ENCODE data around the gene DMXL2.
"Not testable (repeated sequence)": the region's sequence is repeated elsewhere in the genome, so short reads cannot be mapped to it uniquely, and the experiment has no call there.

DMXL2 gene

GRCh38 chr15:51621936-51622603, 501 bp downstream of the DMXL2 start:
- no peak for DNase-seq (ENCODE audit: low spot score)

DNA sequence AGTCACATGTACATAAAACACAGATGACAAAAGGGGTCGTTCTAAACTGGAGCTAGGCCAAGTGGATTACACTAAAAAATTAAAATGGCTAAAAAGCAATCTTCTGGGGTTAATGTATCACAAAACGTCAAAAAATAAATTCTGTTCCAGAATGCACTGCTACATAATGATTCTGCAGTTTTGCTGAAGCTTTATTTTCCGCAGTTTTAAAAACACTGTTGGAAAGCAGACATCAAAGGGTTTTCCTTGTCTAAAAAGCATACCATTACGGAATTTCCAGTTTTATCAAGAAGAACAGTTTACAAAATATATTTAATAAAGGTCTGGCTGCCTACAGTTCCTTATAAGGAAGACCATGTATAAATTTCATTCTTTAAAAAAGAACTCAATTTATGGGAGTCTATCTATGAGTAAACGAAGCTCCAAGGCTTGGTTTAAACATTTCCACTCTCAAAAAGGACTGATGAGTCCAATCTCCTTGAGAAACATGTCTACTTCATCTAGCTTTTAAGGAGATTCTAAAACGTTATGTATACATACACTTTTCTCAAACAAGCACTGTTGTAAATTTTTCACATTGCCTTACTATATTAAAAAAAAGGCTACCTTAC, 1.3 kb downstream of the DMXL2 start:
- DNase-seq (ENCODE audit: low spot score), result no peak

DNA sequence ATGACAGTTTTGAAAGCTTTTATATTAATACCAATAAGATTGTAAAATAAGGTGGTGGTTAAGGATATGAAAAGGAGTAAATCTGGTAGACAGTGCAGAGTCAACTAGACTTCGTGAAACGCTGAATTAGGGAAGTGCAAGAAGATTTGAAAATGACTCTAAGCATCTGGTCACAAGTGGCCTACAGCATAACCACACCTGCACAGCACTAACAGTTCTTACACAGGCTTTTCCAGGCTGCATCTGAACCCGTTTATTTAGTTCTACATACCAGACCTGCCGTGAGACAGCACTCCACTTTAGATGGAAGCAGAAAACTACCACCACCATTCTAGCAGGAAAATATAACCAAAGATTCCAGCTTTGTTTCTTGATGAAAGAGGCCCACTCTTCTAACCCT, 1.9 kb downstream of the DMXL2 start:
- DNase-seq (ENCODE audit: low spot score), result no peak

DNA sequence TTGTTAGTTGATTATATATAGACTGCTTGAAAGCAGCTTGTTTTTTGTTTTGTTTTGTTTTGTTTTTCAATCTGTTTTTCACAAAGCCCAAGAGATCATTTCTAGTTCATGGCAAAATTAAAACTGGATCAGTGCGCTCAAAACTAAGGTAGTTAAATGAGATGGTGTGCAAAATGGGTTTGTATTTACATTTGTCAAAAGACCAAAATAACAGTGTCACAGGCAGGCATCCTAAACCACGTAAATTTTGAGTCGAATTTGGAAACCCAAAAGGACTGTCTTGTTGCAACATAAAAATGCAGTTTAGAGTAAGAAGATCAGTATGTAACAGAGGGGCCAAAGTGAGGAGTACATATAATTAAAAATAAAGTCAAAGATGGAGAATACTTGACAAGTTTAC, 2.4 kb downstream of the DMXL2 start:
- DNase-seq (ENCODE audit: low spot score), result no peak

DNA sequence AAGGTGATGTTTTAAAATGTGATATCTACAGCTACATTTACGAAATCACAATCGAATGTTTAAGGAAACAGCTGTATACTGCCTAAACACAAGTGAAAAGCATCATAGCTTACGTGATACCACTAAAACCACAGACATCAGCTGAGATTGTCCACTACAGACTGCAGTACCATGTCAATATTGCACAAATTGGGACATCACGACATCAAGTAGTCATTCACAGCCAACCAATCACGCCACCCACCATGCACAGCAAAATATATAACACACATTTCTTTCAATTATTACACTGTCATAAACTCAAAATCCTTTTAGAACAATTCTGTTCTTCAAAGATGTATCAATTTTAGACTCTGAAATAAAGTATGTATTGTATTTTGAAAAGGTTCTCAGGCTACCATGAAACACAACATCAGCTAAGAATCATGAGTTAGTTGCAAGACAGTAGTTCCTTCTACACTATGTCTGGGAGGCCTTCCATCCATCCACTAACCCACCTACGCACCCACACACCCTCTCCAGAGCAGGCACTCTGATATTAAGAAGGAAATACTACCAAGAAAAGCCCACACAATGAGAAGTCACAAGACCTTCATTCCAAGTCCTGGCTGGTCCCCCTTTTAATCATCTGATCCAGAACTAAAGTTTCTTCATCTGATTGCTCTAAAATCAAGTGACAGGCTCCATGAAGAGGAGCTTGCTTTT, 3.1 kb downstream of the DMXL2 start:
- no peak for DNase-seq (ENCODE audit: low spot score)

DNA sequence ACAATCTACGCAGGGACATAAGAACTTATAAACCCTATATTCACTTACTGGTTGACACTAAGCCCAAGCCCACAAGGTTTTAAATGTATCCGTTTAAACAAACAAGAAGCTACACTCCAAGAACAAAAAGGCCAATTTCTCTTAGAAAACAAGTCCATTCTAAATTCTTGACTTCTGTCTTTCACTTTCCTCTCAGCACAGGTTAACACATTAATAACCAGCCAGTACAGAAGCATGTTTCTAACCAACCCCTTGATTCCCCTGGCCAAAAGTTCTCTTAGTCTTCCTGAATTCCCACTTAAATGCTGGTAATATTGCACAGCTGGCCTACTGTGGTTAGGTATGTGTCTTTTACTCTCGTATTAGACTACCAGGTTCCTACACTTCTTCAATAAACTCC, 4.7 kb downstream of the DMXL2 start:
- no peak for DNase-seq (ENCODE audit: low spot score)

- no peak for DNase-seq (ENCODE audit: low spot score)
Observed at GRCh38 chr15:51613951-51614350, 8.6 kb downstream of the DMXL2 start.

GRCh38 chr15:51612669-51613068, 9.9 kb downstream of the DMXL2 start:
- DNase-seq (ENCODE audit: low spot score), result not testable (repeated sequence)

- not testable (repeated sequence) for DNase-seq (ENCODE audit: low spot score)
Observed at GRCh38 chr15:51603462-51603948, 19.1 kb downstream of the DMXL2 start.

GRCh38 chr15:51603002-51603401, 19.6 kb downstream of the DMXL2 start:
- DNase-seq (ENCODE audit: low spot score), result no peak

- DNase-seq (ENCODE audit: low spot score), result no peak
Observed at GRCh38 chr15:51602484-51602883, 20.1 kb downstream of the DMXL2 start.

GRCh38 chr15:51601801-51602200, 20.8 kb downstream of the DMXL2 start:
- no peak for DNase-seq (ENCODE audit: low spot score)

GRCh38 chr15:51600114-51600513, 22.5 kb downstream of the DMXL2 start:
- no peak for DNase-seq (ENCODE audit: low spot score)

- no peak for DNase-seq (ENCODE audit: low spot score)
Observed at GRCh38 chr15:51589881-51590568, 32.5 kb downstream of the DMXL2 start.

DNA sequence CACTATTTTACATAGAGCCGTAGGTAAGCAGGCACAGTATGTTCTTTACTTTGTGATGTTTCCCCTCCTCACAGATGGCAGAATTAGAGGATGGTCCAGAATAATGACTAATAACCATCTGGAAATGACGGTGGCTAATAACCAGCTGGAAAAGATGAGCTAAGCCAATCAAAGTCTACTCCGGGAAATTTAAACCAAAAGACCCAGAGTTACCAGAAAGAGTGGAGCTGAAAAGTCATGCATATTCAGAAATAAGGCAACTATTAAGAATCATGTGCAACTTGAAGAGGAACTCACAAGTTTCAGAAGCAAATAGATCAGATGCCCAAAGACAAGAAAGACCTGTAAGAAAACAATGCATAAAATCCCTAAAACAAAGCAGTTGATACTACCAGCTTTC, 33.6 kb downstream of the DMXL2 start:
- no peak for DNase-seq (ENCODE audit: low spot score)

DNA sequence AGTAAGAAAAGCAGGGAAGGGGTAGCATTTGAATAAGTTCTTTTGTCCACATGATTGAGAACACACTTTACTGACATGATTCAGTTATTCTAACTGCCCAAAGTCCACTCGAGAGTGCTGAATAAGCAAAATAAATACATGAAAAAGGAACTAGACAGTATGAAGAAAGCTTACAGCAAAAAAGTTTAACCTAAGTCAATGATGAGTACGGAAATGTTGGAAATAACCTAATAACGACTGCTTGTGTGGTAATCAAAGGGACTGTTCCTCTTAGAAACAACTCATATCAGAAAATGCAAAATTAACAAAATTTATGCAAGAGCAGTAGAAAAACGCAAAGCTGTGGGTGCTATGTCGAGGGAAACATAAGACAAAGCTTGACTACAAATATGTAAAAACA, 36.6 kb downstream of the DMXL2 start:
- DNase-seq (ENCODE audit: low spot score), result no peak

DNA sequence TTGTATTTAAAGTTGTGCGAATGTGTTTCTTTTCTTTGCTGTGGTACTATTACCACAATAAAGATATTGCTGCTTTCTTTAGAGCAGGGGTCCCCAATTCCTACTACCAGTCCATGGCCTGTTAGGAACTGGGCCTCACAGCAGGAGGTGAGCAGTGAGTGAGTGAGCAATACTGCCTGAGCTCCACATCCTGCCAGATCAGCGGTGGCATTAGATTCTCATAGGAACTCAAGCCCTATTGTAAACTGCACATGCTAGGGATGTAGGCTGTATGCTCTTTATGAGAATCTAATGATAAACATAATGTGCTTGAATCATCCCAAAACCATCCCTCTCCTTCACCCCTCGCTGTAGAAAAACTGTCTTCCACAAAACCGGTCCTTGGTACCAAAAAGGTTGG, 41.6 kb downstream of the DMXL2 start:
- no peak for DNase-seq (ENCODE audit: low spot score)

- no peak for DNase-seq (ENCODE audit: low spot score)
Observed at GRCh38 chr15:51580385-51580784, 42.2 kb downstream of the DMXL2 start.

DNA sequence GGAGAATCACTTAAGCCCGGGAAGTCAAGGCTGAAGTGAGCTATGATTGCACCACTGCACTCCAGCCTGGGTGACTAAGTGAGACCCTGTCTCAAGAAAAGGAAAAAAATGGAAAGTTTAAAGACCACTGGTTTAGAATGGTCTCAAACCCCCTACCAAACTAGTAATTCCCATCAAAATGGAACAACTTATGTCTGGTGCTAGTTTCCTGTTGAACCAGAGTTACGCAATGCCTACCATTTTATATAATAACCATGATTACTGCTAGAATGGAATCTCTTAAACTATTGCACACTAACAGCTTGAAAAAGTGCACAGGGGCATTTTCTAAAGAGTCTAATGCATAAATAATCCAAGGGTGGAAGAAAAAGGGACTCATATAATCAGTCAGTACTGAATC, 43.6 kb downstream of the DMXL2 start:
- no peak for DNase-seq (ENCODE audit: low spot score)

DNA sequence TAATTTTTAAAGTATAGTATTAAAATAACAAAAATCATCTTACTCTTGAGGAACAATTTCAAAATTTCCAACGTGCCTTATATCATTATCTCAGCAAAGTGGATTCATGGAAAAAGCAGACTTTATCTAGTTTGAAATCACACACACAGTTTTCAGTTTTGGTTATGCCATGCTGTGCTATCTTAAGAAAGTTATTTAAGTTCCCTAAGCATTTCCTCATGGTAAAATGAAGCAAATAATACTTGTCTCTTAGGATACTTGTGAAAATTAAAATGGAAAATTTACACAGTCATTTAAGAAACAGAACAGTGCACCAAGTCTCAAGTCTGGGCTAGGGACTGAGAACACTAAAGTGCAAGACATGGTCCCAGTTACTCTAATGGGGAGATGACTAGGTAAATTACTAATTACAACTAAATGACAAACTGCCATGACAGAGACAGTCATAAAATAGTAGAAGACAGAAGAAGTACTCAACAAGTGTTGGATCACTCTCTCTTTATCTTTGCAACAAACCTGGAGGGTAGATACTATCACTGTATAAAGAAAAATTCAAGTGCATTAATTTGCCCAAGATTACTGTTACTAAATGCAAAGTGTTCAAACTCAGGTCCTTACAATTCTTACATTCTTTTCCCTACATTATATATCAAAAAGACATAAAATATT, 44.8 kb downstream of the DMXL2 start:
- DNase-seq (ENCODE audit: low spot score), result no peak

GRCh38 chr15:51576911-51577500, 45.6 kb downstream of the DMXL2 start:
- DNase-seq (ENCODE audit: low spot score), result no peak

All from CD4-positive, alpha-beta T cell treated with Interleukin-6 at 100 ng/mL for 8 hours (primary cell).